Limb (tissue), 2 donors: ENCODE results near the gene NEDD9.

ENCODE experiments used
- DNase-seq, 2 donors: peaks; one replicate each; pipeline ENCODE4 v3.0.0-alpha.2; 2016; ENCODE audit errors: extremely low spot score in 2 of 2

NEDD9 gene

GRCh38 chr6:11146117-11146826, 86.2 kb downstream of the NEDD9 start:
- DNase-seq = no peak

GRCh38 chr6:11144393-11144851, 88.0 kb downstream of the NEDD9 start:
- DNase-seq = peak; percentile 48 to 78

GRCh38 chr6:11143394-11144371, 88.8 kb downstream of the NEDD9 start:
- DNase-seq = no peak

GRCh38 chr6:11142296-11143027, 90.0 kb downstream of the NEDD9 start:
- no peak for DNase-seq

GRCh38 chr6:11141295-11141694, 91.2 kb downstream of the NEDD9 start:
- DNase-seq = no peak

- DNase-seq = no peak
Observed at GRCh38 chr6:11140056-11140455, 92.4 kb downstream of the NEDD9 start.

GRCh38 chr6:11139051-11139960, 93.2 kb downstream of the NEDD9 start:
- no peak for DNase-seq

- DNase-seq = no peak
Observed at GRCh38 chr6:11136809-11137208, 95.7 kb downstream of the NEDD9 start.
